ENCODE results near the gene MOSMO.

The MOSMO gene

DNA sequence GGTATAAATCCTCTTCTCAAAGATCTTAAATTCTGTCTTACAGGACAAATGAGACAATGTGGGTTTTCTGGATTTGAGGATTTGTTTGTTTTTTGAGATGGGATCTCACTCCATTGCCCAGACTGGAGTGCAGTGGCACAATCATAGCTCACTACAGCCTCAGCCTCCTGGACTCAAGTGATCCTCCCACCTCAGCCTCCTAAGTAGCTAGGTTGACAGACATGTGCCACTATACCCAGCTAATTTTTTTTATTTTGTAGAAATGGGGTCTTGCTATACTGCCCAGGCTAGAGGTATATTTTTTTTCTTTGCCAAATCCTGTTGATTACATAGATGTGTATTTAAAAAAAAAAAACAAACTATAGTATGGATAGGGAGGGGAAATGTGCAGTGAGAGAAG lies 122.6 kb downstream of the MOSMO start:
- H3K4me3 ChIP-seq (replicated peaks; ENCODE audit: low read depth, low read length), result no peak overlapping the region
- TF ChIP-seq, protein P1, sequence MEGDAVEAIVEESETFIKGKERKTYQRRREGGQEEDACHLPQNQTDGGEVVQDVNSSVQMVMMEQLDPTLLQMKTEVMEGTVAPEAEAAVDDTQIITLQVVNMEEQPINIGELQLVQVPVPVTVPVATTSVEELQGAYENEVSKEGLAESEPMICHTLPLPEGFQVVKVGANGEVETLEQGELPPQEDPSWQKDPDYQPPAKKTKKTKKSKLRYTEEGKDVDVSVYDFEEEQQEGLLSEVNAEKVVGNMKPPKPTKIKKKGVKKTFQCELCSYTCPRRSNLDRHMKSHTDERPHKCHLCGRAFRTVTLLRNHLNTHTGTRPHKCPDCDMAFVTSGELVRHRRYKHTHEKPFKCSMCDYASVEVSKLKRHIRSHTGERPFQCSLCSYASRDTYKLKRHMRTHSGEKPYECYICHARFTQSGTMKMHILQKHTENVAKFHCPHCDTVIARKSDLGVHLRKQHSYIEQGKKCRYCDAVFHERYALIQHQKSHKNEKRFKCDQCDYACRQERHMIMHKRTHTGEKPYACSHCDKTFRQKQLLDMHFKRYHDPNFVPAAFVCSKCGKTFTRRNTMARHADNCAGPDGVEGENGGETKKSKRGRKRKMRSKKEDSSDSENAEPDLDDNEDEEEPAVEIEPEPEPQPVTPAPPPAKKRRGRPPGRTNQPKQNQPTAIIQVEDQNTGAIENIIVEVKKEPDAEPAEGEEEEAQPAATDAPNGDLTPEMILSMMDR (IDR thresholded peaks at IDR 0.05; ENCODE audit: low read length, missing control alignments), result no peak
- no peak for DNase-seq (ENCODE audit: low read depth)

DNA sequence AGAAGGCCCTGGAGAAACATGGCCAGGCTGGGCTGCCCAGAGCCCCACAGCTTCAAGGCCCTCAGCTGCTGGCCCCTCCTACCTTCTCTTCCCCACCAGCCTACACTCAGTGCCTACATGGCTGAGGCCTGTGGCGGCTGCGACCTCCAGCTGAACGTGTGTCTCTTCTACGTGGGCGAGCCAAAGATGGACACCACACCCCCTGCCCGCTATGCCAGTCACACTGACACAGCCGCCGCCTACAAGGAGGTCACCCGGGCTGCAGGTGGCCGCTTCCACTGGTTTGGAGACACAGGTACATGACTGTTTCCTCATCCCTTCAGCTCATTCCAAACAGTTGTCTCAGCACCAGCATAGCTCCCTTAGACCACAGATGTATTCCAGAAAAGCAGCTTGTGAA lies 124.9 kb downstream of the MOSMO start:
- TF ChIP-seq, protein P1 (IDR thresholded peaks at IDR 0.05; ENCODE audit: low read length, missing control alignments), result no peak
- DNase-seq (ENCODE audit: low read depth), result no peak
- no peak overlapping the region for H3K4me3 ChIP-seq (replicated peaks; ENCODE audit: low read depth, low read length)
